Hematopoietic multipotent progenitor cell treated with erythropoietin and hydrocortisone succinate and interleukin-3 and kit ligand, for 8 days (in vitro differentiated cells): ENCODE results near the gene ERC2.

Source experiments
- DNase-seq: peaks from one replicate; pipeline ENCODE4 v3.0.0-alpha.2; 2015

Gene ERC2

DNA sequence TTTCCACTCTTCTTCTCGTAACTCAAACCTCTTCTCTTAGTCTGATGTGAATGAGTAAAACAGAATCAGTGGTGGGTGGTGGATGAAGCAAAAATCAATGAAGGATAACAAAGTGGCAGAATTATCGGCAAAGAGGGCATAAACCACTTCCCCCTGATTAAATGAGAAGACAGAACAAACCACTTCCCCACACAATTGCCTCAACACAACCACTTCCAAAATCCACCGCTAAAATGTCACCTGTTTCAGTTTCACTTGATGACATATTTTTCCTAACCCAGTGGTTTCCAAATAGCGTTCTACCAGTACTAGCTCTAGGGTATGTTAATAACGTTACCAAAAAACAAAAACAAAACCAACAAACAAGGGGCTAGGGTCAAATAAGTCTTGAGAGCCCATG, 502.5 kb downstream of the ERC2 start:
- no peak for DNase-seq

DNA sequence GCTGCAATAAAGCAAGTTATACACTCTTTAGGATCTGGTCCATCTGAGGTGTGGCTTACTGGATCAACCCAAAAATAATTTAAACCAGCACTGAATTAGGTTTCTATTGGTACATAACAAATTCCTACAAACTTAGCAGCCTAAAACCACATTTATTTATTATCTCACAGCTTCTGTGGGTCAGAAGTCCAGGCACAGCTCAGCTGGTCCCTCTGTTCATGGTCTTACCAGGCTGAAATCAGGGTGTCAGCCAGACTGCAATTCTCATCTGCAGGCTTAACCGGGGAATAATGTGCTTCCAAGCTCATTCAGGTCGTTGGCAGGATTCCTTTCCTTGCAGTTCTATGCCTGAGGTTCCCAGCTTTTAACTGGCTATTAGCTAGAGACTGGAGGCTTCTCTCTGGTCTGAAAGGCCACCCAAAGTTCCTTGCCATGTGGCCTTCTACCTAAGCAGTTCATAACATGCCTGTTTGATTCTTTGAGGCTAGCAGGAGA, 503.7 kb downstream of the ERC2 start:
- no peak for DNase-seq

DNA sequence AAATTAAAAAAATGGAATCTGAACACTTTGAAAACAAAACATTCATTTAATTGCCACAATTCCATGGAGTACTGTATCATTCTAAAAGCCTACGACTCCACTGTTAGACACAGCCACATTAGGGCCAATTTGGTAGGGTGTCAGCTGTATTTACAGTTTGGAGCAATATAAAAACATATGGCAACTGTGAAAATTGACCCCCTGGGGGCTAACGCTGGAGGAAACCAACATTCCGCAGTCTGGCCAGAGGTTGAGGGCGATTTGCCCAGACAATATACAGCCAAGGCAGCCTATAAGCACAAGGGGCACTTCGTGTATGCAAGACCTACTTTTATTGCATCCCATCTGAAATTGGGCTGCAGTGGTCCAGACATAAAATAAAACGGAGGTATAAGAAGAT, 504.7 kb downstream of the ERC2 start:
- DNase-seq, result no peak

DNA sequence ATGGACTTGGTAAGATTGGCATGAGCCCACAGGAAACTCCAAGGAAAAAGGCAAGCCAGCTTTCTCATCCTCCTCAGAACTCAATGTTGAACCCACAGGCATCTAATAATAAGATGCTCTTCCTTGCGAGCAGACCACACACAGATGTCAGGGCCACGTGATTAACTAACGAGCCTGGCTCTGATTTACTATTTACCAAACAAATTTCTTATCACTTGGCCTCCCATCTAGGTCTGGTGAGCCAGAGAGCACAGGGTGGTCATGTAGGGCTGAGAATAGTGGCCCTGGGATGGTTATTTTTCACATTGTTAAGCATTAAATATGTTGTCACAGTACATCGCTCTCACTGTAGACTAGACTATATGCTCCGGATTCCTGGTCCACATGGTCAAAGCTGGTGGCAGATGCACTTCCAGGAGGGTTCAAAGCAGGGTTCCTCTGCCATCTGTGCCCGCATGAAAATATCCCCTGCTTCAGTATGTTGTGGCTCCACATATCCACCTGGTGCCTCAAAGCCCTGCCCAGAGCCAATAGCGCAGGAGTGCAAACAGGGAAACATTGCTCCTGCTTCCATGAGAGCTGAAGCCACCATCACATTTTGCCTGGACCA, 508.7 kb downstream of the ERC2 start:
- DNase-seq, result no peak

DNA sequence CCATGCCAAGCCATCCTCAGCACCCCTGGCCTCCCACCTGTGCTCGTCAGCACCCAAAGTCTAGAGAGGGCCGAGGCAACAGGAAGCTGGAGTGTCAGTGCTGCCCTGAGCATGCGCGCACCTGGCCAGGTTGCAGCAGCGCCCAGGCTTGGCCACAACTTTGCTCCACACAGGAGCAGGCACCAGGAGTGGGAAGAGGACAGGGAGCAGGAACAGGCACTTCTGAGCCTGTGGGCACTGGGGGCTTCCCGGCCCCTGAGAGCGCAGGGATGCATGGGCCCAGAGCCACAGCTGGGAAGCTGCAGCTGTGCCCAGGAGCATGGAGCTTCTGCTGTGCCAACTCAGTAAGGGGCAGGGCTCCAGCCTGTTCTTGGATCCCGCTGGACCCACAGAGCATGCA, 509.7 kb downstream of the ERC2 start:
- DNase-seq, result no peak

DNA sequence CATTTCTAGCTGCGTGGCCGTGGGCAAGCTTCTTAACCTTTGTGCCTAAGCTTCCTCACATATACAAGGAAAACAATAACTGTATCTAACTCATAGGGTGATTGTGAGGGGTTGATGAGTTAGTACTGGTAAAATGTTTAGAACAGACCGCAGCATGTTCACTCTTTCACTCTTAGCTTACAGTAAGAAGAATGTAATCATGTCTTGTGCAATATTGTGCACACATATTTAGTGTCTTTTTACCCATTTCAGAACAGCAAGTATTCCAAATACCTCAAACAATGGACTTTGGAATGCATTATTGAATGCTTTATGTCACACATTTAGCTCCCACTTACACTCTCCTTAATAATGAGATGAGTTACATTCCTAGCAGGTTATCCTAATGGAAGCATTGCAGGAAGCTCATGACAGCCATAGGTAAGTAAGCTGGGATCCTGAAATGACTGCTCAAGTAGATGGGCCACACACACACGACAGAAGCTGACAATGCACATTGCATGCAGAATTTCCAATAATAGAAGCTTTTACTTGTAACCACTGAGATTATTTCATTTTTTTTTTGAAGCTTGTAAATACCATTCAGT, 512.3 kb downstream of the ERC2 start:
- DNase-seq, result no peak

DNA sequence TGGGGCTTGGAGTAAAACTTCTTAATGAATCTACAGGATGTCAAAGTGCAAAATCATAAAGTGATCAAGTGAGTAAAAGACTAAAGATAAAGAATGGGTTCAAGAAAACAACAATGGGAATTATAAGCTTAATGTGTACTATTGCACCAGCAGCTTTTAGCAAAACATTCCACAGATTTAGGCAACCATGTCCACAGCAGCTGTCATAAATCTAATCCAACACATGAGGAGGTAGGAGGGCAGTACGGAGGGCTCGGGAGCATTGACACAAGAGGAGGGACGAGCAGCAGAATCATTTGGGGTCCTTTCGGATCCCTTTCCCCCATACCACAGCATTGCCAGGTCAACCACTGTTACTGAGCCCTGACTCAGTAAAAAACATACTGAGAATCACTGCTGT, 516.9 kb downstream of the ERC2 start:
- no peak for DNase-seq

DNA sequence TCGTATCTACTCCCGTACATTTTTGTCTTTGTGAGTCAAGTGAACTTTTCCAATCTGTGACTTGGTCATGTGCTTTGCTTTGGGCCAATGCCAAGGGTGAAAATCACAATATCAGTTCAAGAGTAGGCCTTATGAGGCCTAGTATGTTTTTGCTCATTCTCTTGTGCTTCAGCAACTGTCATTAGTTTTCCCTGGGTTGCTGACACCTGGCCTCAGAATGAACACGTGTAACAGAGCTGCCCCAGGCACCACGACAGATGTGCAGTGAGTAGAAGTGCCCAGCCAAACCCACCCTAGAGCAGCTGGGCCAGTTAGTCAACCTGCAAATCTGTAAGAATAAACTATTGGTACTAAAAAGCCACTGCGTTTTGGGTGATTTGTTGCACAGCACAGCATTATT, 520.9 kb downstream of the ERC2 start:
- no peak for DNase-seq

DNA sequence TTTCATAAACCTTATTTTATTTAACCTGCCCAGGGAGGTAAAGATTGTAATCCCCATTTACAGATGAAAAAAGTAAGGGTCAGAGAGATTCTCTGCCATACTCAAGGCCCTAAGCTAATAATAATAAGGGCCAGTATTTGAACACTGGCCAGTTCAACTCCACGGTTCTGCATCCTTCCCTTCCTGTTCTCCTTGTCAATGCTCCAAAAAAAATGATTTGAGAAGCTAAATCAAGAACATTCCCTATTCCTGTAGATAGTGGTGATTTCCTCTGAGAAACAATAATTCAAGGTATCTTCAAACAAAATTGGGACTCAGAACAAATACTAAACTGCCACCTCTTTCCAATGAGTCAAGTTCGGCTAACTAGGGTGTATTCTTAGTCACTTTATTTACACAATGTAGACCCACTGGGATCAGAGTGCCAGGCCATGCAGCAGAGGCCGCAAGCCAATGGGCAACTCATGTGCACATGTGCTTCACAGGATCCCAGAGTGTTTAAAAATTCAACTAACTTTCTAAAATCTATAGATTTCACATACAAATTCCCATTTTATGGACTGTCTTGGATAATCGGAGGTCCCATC, 521.6 kb downstream of the ERC2 start:
- no peak for DNase-seq

DNA sequence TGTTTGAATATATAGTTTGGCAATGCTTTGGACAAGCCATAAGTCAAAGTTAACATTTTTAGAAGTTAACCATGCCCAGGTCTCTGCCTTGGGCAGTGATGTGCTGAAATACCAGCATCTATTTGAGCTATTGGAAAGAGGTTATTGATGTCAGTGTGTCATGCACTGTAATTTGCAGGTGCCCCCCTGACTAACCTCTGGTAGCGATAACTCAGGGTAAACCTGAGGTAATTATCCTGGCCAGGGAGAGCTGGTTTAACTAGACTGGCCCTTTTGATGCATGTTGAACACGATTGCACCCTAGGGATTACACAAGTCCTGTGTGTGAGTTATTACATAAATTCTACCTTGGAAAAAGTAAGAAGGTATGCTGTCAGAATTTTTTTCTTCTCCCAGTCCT, 525.4 kb downstream of the ERC2 start:
- DNase-seq, result no peak

DNA sequence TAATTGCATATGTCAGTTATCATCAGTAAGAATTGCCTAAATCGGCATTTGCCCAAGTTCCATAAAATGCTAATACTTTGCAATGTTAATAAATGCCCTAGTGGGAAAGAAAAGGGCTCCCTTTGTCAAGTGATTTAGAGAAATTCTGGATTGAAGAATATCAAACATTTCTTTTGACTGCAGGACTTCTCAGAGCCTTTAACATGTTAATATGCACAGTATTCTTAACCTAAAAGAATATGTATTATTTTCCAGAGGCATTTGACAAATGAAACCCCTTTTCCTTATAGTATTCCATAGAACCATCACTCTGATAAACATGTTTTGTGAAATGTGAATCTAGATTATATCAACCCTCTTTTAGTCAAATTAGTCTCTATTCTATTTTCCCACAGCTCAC, 529.0 kb downstream of the ERC2 start:
- DNase-seq, result no peak

DNA sequence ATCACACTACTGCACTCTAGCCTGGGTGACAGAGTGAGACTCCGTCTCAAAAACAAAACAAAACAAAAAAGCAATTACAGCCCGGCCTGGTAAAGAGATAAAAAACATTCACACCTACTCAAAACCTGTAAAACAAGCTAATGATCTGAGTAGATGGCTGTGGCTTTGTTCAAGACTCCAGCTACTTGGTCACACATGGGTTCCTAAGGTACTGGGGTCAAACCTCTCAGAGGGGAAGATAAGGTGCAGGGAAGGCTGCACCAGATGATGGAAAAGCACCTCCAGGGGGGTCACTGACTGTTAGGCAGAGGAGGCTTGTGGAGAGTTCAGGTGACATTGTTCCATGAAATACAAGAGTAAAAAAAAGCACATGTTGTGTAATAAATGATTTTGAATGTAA, 531.0 kb downstream of the ERC2 start:
- no peak for DNase-seq

DNA sequence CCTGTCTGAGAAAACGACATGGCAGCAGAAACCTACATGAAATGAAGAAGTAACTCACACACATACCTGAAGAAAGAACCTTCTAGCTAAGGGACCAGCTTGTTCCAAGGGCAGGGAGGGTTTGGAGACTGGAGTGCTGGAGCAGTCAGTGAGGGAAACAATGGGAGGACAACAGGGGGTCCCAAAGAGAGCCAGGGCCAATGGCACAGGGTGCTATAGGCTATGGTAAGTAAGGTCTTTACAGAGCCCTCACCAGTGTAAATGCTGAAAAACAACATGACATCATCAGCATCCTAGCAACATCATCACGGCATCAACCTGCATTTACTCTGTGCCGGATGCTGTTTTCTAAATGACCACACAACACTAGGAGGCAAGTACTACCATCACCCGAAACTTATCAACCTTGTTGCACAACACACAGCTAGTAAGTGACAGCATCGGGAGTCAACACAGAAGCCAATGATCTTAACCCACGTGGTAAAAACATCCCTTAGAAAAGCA, 531.7 kb downstream of the ERC2 start:
- DNase-seq, result no peak

DNA sequence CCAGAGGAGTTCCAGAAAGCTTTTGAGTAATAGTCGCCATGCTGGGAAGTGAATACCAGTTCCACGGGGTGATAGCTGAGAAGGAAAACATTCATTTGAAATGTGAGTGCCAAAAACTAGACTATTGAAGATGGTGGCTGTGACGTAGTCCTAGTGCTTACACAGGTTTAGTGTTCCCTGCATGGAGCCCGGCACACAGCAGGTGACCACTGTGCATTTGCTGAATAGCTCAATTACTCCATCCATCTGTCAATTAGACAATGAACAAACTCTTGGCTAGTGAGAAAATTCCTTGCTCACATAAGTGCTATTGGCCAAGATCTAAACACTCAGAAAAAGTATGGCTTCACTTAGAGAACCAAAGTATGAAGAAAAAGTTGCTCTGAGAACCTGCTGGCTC, 533.0 kb downstream of the ERC2 start:
- DNase-seq, result no peak

DNA sequence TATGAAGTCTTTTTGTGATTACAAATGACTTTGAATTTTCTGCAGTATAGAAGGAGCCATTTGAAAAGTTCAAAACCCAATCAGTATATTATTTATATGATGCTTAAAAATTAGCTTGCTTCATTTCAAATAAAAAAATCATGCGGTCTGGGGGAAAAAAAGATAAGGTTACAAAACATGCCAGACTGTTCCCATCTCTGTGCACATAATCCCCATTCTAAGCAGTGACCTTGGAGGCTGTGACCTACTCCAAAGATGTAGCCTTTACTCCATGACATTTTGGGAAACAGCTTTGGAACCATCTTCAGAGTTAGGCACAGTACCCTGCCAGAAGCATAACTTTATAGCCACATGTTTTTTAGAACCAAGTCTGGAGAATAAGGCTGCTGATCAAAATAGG, 533.5 kb downstream of the ERC2 start:
- no peak for DNase-seq

DNA sequence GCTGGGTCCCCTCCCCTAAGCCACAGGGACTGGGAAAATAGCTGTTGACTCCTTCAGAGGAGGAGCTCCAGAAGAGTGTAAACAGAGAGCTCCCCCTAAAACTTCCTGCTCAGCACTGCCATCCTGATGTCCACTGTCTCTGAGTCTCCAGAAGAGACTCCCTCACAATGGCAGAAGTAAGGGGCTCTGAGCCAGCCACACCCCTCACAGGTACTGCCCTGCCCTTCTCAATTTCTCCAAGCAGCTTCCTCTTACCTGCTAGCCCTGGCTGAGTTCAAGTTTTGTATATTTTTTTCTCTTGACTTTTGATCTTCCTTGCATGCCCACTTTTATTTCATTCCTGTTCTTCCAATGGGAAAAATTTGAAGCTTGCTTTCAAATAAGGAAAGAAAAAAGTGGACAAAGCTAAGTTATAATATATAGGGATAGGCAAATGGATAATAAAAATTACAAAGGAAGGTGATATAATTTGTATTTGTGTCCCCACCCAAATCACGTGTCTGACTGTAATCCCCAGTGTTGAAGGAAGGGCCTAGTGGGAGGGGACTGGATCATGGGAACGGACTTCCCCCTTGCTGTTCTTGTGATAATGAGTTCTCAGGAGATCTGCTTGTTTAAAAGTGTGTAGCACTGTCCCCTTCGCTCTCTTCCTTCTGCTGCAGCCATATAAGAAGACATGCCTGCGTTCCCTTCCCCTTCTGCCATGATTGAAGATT, 539.0 kb downstream of the ERC2 start:
- DNase-seq, result no peak

DNA sequence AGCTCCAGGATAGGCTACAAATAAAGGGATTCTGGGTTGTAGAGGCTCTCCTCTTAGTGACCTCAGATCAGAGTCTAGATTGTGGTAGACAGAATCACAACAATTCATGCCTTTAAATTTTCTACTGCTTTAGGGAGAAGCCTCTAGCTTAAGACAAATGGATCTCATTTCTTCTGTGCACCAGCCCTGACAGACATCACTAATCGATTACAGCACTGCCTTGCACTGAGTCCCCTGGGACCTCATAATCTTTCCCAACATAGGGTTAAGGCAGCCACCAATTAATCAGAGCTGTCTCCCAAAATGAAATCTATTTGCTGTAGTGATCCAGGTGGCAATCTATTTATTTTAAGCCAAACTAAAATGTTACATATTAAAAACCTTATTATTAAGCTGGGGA, 544.6 kb downstream of the ERC2 start:
- DNase-seq, result no peak

DNA sequence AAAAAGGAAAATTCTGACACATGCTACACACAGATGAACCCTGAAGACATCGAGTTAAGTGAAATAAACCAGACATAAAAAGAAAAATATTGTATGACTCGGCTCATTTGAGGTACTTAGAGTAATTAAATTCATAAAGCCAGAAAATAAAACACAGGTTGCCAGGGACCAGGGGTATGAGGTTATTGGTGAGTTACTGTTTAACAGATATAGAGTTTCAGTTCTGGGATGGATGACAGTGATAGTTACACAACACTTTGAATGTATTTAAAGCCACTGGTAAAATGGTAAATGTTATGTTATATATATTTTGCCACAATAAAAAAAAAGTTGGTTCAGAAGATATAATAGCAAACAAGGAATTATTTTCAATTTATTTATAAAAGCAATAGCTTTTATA, 545.1 kb downstream of the ERC2 start:
- no peak for DNase-seq

DNA sequence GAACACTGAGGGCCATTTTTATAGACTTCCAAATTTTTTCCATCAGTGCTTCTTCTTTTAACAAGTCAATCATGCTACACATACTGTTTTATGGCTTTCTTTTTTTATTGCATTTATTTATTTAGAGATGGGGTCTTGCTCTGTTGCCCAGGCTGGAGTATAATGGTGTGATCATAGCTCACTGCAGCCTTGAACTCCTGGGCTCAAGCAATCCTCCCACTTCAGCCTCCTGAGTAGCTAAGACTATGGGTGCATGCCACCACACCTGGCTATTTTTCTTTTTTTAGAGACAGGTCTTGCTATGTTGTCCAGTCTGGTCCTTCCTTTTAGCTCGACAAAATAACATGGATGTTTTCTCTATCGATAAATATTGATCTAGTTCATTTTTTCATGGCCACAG, 555.4 kb downstream of the ERC2 start:
- no peak for DNase-seq

DNA sequence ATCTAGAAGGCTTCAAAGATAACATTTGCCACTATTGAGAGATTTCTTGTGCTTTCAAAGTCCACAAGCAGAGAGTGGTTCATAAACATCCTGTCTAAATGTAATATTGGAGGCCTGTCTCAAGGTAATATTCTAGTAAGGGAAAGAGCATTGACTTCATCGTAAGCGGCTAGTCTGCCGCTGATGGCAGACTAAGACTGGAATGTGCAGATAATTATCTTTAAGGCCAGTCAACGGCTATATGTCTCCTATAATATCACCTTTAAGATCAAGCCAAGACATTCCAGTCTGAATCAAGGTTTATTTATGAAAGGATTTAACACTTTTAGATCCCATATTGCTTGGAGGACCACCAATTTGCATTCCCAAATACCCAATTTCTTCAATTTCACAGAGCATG, 557.0 kb downstream of the ERC2 start:
- DNase-seq, result no peak

DNA sequence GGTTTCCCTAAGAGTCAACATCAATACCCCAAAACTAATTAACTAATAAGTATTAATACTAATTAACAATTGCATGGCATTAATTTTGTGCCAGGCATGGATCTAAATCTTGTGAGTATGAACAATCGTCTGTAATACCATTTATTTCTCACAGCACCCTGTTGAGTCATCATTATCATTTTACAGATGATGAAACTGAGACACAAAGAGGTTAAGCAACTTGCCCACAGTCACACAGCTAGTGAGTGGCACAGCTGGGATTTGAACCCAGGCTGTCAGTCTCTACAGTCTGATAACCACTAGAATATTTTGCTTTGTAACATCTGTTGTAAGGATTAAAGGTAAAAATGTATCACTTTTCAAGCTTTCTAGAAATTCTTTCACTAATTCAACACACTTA, 557.7 kb downstream of the ERC2 start:
- DNase-seq, result no peak

DNA sequence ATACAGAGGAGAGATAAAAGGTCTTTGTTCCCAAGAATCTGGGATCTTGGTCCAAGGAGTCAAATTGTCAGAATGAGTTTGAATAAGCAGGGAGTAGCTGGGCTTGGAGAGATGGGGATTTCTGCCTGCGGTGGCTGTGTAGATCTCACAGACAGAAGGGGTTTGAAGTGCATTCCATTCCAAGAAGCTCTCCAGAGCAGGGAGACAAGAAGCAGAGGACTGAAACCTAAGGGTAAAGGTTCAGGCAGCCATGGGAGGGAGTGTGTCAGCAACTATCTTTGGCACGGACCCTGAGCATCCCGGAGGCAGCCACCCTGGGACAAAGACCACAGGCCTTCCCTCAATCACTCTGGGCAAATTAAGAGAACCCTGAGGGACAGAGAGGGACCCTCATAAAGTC, 558.9 kb downstream of the ERC2 start:
- no peak for DNase-seq

DNA sequence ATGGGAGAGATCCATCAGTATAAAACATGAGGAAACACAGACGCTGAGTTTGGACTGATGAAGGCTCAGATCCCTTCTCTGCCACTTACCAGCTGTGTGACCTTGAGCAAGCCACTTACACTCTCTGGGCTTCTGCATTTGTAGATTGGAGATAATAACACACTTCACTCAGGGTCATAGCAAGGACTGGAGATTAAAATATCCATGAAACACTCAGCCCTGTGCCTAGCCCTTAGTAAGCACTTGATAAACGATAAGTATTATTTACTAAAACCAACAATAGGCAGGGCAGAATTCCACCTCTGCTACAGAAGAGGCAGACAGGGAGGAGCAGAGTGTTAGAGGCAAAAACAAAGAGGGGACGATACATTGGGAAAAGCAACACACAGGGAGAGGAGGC, 560.7 kb downstream of the ERC2 start:
- no peak for DNase-seq

DNA sequence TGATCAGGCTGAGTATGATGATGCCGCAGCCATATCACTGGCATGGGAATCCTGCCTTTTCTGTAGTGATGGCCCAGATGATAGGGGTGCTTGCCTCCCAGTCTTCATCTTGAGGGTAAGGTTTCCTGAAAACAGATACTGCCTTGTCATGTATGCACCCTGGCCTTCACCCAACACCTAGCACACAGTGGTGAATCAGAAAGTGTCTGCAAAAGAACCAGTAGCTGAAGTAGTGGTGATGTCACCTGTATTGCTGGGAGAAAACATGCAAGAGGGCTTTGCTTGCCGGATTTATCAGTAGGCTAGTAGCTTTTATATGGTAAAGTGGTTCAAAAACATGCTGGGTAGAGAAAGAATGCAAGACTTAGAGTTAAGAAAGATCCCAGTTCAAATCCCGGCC, 561.4 kb downstream of the ERC2 start:
- DNase-seq, result no peak
